GM18858 (cell line): Measurements from ENCODE around the gene ENSA.
"Not testable (repeated sequence)": the region's sequence is repeated elsewhere in the genome, so short reads cannot be mapped to it uniquely, and the experiment has no call there.

Source experiments
- ATAC-seq: cut with Tn5 transposase; IDR thresholded peaks from one replicate; pipeline ENCODE4 v1.9.1; 2021; ENCODE audit not compliant: unreplicated experiment

ENSA gene

DNA sequence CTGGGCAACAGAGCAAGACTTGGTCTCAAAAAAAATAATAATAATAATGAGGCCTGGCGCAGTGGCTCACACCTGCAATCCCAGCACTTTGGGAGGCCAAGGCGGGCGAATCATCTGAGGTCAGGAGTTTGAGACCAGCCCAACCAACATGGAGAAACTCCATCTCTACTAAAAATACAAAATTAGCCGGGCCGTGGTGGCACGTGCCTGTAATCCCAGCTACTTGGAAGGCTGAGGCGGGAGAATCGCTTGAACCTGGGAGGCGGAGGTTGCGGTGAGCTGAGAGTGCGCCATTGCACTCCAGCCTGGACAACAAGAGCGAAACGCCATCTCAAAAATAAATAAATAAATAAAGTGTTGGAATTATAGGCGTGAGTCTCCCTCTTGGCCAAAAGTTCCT, 47.5 kb downstream of the ENSA start:
- ATAC-seq: not testable (repeated sequence)

DNA sequence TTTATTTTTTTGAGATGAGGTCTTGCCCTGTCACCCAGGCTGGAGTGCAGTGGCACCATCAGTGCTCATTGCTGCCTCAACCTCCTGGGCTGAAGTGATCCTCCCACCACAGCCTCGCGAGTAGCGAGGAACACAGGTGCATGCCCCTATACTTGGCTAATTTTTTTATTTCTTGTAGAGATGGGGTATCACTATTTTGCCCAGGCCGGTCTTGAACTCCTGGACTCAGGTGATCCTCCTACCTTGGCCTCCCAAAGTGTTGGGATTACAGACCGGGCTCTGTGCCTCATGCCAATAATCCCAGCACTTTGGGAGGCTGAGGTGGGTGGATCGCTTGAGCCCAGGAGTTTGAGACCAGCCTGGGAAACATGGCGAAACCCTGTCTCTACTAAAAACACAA, 48.0 kb downstream of the ENSA start:
- not testable (repeated sequence) for ATAC-seq

DNA sequence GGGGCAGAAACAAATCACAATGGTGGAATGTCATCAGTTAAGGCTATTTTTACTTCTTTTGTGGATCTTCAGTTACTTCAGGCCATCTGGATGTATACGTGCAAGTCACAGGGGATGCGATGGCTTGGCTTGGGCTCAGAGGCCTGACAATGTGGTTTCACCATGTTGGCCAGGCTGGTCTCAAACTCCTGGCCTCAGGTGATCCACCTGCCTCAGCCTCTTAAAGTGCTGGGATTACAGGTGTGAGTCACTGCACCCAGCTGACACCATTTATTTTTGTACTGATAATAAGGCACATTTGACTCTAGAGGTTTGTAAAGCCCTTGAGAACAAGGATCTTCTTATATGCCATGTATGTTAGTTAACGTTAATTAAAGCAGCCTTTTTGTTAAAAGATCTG, 48.4 kb downstream of the ENSA start:
- not testable (repeated sequence) for ATAC-seq

DNA sequence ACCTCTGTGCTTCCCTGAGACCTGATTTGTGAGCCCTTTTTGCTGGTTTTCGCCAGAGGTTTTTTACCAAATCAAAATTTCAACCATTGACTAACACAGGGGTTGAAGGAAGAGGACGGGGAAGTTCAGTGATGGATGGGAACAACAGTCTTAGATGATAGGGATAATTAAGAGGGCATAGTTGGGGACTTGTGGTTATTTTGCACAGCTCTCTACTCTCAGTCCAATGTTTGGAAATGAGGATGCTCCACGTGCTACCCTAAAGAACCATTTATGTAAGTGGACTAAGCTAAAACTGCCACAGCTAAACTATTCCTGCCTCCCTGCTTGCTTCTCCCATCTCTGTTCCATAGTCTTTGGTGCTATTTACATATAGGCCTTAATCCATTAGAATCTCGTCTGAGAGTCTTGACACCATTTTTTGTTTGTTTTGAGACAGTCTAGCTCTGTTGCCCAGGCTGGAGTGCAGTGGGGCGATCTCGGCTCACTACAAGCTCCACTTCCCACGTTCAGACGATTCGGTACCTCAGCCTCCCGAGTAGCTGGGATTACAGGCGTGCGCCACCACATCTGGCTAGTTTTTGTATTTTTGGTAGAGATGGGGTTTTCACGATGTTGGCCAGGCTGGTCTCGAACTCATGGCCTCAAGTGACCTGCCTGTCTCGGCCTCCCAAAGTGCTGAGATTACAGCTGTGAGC, 49.3 kb downstream of the ENSA start:
- no peak for ATAC-seq

DNA sequence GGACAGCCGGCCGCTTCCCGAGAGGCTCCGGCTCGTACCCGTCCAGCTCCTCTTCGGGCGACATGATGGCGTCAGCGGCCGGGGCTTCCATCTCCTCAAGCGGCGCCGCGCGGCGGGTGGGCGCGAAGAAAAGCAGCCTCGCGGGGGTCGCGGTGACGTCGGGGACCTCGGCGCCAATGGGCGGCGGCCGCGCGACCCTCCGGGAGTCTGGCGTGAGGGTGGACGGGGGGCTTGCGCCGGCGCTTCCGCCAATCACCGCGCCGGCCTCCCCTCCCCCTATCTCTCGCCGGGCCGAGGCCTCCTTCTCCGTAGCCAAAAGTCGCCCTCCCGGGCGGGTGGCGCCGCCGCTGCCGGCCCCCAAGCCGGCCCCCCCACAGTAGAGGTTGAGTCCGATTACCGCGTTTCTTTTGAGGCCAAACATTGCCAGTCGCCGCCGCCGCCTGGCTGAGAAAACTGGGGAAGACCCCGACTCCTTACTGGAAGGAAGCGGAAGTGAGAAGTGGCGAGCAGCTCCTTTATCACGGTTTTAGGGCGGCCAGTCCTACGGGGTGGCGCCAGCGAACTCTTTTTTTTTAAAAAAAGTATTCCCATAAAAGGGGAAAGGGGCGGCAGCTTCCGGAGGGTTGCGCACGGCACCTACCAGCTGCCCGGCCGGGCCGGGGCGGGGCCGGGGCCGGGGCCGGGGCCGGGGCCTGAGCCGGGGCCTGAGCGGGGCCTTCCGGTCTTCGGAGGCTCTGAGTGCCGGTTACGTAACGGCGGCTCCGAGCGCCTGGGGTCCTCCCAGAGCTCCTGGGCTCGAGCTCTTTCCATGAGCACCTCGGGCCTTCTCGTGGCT, 50.1 kb downstream of the ENSA start, which contains the start of gene MCL1:
TSS of gene MCL1 (minus strand) at position 501 of the 835 bp plus-strand sequence. CDS start at position 421, 80 bp downstream.
- ATAC-seq: peak; percentile 66

GRCh38 chr1:150578272-150579109, 50.9 kb downstream of the ENSA start:
- ATAC-seq: no peak

GRCh38 chr1:150577557-150578271, 51.7 kb downstream of the ENSA start:
- no peak for ATAC-seq

DNA sequence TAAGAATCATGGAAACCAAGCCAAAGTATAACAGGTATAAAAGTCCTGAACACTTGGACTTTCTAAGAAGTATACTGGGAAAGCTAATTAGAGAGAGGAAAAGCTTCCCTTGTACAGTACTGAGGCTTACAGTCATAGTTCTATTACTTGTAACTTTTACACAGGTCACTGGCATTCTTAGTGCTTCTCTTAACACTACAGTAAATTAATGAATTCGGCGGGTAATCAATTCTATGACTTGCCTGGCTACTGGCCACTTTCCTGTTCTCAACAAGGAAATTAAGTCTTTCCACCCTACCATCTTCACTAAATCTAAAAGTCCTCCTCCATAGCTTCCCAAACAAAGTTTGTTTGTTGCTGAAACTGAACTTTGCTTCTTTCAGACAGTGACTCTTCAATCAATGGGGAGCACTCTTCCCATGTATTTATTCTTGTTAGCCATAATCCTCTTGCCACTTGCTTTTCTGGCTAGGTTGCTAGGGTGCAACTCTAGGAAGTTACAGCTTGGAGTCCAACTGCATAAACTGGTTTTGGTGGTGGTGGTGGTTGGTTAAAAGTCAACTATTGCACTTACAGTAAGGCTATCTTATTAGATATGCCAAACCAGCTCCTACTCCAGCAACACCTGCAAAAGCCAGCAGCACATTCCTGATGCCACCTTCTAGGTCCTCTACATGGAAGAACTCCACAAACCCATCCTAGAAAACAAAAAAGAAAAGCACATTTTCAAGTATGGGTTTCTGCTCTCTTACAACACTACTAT, 52.4 kb downstream of the ENSA start:
- no peak for ATAC-seq

DNA sequence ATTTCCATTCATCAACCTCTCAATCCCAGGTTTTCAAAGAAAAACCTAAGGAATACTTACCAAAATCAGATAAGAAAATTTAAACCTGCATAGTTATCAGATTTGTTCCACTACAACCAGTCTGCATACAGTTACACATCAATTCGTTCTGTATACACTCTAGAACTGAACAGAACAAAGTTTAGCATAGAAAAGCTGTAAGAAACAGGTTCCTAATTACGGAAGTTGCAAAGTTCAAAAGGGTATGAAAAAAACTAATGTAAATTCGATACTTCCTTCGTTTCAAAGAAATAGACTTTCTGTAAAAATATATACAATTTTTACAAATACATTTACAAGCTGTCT, 53.1 kb downstream of the ENSA start:
- no peak for ATAC-seq

DNA sequence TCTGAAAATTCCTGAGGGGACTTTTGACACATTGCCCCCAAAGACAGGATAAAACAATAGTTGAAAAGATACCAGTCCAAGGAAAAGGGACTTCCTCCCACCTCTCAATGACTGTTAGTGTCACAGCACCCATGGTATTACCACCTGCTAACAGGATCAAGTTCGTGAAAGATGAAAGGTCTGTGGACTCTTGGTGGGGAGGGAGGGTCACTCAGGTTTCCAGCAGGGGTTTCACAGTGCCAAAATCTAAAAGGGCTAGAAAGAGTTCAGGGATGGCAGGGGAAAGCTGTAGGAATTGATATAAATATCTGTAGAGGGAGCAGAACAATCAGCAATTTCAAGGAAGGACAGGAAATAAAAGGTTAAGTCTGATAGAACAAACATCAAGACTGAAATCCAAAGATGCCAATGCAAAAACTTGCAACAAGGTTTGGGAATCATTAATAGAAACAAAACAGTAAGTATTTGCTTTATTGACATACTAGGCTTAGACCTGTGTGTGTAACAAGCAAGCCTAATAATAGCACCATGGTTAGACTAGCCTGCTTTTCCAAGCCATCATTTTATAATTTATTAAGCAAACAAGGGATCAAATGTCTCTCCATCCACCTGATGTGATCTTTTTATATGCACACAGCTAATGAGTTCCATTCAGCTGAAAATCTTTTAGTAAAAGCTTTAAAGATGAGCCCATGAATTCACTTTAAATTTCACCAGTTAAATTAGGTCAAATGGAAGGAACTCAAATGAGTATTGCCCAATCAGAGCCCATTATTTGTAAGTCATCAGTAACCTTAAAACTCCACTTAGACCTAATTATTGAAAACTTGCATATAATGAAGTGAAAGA, 53.7 kb downstream of the ENSA start:
- ATAC-seq: no peak

GRCh38 chr1:150575072-150575489, 54.3 kb downstream of the ENSA start:
- ATAC-seq: no peak

GRCh38 chr1:150574260-150575071, 54.9 kb downstream of the ENSA start:
- no peak for ATAC-seq

DNA sequence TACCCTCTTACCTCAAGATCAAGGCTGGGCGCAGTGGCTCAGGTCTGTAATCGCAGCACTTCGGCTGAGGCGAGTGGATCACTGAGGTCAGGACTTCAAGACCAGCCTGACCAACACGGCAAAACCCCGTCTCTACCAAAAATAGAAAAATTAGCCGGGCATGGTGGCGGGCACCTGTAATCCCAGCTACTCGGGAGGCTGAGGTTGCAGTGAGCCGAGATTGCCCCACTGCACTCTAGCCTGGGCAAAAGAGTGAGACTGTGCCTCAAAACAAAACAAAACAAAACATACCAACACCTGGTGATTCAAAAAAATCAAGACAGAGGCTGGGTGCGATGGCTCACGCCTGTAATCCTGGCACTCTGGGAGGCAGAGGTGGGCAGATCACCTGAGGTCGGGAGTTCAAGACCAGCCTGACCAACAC, 55.8 kb downstream of the ENSA start:
- not testable (repeated sequence) for ATAC-seq

DNA sequence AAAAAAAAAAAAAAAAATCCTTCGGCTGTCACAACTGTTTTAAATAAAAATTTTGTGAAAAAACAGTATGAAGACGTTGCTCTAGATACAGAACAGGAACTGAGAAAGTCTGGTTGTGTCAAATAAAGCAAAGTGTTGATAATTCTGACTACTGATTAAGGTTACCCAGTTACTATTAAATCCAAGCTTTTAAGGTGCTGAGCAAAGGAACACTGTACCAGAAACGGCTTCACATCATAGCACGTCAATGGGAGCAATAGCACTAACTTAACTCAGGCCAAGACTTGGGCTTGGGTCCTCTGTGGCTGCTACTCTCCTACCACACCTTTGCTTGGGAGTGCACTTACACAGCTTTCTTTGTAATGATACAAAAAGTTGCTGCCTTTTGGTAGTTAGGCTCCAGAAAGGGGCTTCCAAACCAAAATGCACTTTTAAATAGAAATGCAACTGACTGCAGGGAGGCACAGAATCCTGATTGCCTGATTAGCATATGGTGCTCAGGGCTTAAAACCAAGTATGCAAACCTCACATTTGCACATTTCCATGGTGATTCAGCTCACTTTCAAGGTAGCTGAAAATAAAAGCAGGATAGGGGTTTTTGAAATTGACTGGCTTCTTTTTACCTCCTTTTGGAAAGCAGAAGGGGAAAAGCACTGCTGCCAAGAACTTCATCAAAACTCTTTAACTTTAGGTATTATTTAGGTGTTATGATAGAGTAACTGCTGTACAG, 56.3 kb downstream of the ENSA start:
- no peak for ATAC-seq
